ENCODE results near the gene SLC28A3. TPM values are rescaled to one million over a fixed set of nuclear protein-coding genes. Genes with fewer than 3 reads are reported as not detected.

SLC28A3 gene
- total and polyA plus RNA-seq, 2 of the 8 experiments (the other 6 are each of a cell fraction or from before 2014, with no cell fraction given): 0.02 TPM; not detected in 1

DNA sequence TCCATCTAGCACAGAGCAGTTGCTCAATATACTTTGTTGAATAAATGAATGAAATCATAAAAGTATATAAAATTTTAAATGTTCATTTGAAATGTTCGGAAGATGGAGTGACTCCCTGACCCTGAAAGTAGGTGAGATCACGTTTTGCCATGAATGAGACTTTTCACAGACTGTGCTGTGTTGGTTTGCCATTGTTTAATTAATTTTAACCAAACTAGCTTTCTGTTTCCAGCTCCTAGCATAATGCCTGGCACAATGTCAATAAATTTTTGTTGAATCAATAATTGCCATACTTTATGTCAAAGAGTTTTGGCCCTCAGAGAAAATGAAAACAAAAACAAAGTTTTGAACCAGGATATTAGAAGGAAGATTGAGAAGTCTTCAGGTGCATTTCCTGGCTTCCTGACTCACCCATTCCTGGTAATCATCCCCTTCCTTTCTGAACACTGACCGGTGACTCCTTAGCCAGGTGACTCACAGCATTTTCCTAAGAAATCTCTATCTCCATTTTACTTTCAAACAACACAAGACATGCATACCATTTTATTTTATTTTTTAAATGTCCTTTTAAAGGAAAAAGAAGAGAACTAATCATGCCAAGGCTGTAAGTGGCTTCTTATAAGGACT, 15.1 kb downstream of the SLC28A3 start (continued):
- no peak for TF ChIP-seq CHD7 (IDR thresholded peaks at IDR 0.05; ENCODE audit: insufficient replicate concordance, low read length)
- no peak for TF ChIP-seq TAF7 (optimal IDR thresholded peaks at IDR 0.05; ENCODE audit: borderline replicate concordance, low read depth, low read length)
- no peak for TF ChIP-seq SIX5 (IDR thresholded peaks at IDR 0.05; ENCODE audit: low read depth, low read length)
